GM19324 (cell line): ENCODE data around the gene AOC2.
"Not testable (repeated sequence)": the region's sequence is repeated elsewhere in the genome, so short reads cannot be mapped to it uniquely, and the experiment has no call there.

Source experiments
- ATAC-seq: cut with Tn5 transposase; IDR thresholded peaks from one replicate; pipeline ENCODE4 v1.9.1; 2021; ENCODE audit warnings: mild to moderate bottlenecking, moderate library complexity; ENCODE audit not compliant: unreplicated experiment, low FRiP score

AOC2 gene

GRCh38 chr17:42853597-42853967 lies 9.2 kb downstream of the AOC2 start:
- ATAC-seq = no peak

- ATAC-seq = no peak
These were observed 9.8 kb downstream of the AOC2 start for GRCh38 chr17:42853968-42854790.

- ATAC-seq = no peak
These were observed 10.7 kb downstream of the AOC2 start for GRCh38 chr17:42855048-42855596.

GRCh38 chr17:42856093-42856492 lies 11.7 kb downstream of the AOC2 start:
- ATAC-seq = not testable (repeated sequence)

GRCh38 chr17:42856516-42856915 lies 12.1 kb downstream of the AOC2 start:
- ATAC-seq = not testable (repeated sequence)

- no peak for ATAC-seq
These were observed 13.0 kb downstream of the AOC2 start for GRCh38 chr17:42857389-42857788.

- no peak for ATAC-seq
These were observed 21.3 kb downstream of the AOC2 start for GRCh38 chr17:42865638-42866094.

GRCh38 chr17:42866216-42866615 lies 21.8 kb downstream of the AOC2 start:
- ATAC-seq = no peak

- no peak for ATAC-seq
These were observed 22.5 kb downstream of the AOC2 start for GRCh38 chr17:42866631-42867575.

- not testable (repeated sequence) for ATAC-seq
These were observed 23.4 kb downstream of the AOC2 start for GRCh38 chr17:42867694-42868261.

GRCh38 chr17:42868338-42868737 lies 24.0 kb downstream of the AOC2 start:
- no peak for ATAC-seq

GRCh38 chr17:42871647-42872046 lies 27.3 kb downstream of the AOC2 start:
- no peak for ATAC-seq

GRCh38 chr17:42872251-42872965 lies 28.0 kb downstream of the AOC2 start:
- ATAC-seq = no peak

GRCh38 chr17:42873315-42873714 lies 28.9 kb downstream of the AOC2 start:
- ATAC-seq = no peak

GRCh38 chr17:42873932-42874695 lies 29.7 kb downstream of the AOC2 start:
- ATAC-seq = not testable (repeated sequence)

- ATAC-seq = no peak
These were observed 32.7 kb downstream of the AOC2 start for GRCh38 chr17:42877037-42877436.

GRCh38 chr17:42878123-42878880 lies 33.9 kb downstream of the AOC2 start:
- ATAC-seq = no peak

GRCh38 chr17:42878924-42879595 lies 34.7 kb downstream of the AOC2 start:
- no peak for ATAC-seq
